Activated CD4-positive, alpha-beta T cell treated with anti-CD3 and anti-CD28 coated beads, Interleukin-2, amount 50 U/mL, for 4 hours (primary cell): ENCODE data around the gene RBP7.
"Not testable (repeated sequence)": the region's sequence is repeated elsewhere in the genome, so short reads cannot be mapped to it uniquely, and the experiment has no call there.

Experiments
- DNase-seq, 2 experiments: peaks; one replicate each; pipeline ENCODE4 v3.0.0-alpha.2; 2020

The RBP7 gene

DNA sequence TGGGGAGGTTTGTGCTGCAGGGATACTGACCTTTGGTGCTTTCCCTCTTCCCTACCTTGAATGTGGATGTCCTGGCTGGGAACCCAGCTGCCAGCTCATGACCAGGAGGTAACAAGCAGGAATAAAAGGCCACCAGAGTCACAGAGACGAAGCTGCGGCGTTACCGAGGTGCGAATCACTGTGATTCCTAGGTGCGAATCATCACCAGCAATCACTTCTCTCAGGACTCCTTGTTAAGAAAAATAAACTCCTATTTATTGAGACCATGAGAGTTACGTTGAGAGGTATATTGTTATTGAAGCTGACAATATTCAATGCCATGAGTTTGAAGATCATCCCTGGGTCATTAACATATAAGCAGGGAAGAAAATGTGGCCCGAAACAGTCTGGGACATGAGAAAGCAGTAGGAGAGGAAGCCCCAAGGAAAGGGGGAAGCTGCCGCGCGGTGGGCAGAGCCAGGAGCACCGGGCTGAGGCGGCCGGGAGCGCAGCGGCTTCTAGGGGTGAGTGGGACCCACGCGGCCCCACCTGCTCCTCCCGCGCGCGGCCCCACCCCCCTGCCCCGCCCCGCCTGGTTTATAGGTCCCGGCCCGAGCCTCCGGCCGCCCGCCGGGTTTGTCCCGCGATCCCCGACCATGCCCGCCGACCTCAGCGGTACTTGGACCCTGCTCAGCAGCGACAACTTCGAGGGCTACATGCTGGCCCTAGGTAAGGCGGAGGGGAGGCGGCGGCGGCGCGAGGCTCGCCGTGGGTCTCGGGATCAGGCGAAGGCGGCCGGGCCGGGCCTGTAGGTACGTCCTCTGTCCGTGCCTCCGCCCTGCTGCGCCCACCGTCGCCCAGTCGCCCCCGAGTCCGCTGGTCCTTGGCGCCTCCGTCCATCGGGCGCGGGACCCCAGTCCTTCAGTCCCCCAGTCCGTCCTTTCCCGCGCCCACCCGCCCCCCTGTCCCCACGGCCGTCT lies at the start of gene RBP7:
RBP7 (plus strand) TSS at position 605 of the 959 bp plus-strand sequence; CDS start at position 636, 31 bp downstream.
- DNase-seq, result no peak

DNA sequence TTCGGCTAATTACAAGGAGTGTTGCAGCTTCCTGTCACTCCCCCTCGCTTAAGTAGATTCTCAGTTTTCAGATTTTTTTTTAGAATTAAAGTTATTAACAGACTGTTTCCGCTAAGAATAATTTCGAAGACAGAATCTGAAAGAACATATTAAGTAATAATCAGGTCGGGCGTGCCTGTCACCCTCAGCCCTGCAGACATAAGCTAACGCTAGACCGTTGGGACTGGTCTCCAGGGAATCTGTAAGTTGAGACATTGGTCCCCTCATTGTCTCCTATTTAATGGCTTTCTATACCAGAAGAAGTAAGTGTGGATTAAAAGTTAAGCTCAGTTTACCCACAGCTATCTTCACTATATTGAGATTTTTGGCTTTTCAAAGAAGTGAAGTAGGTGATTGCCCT lies 39.3 kb upstream of the RBP7 start:
- no peak for DNase-seq

DNA sequence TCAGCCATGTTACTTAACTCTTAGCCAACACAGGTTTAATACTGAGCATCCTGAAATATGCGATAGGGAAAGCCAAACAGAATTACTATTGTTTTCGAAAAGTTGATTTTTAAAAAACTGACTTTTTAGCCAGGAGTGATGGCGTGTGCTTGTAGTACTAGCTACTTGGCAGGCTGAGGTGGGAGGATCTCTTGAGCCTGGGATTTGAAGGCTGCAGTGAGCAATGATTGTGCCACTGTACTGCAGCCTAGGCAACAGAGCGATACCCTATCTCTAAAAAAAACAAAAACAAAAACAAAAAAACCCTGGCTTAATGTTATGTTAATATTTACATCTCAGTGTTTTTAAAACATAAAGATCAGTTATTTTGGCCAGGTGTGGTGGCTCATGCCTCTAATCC lies 37.0 kb upstream of the RBP7 start:
- DNase-seq, result no peak

DNA sequence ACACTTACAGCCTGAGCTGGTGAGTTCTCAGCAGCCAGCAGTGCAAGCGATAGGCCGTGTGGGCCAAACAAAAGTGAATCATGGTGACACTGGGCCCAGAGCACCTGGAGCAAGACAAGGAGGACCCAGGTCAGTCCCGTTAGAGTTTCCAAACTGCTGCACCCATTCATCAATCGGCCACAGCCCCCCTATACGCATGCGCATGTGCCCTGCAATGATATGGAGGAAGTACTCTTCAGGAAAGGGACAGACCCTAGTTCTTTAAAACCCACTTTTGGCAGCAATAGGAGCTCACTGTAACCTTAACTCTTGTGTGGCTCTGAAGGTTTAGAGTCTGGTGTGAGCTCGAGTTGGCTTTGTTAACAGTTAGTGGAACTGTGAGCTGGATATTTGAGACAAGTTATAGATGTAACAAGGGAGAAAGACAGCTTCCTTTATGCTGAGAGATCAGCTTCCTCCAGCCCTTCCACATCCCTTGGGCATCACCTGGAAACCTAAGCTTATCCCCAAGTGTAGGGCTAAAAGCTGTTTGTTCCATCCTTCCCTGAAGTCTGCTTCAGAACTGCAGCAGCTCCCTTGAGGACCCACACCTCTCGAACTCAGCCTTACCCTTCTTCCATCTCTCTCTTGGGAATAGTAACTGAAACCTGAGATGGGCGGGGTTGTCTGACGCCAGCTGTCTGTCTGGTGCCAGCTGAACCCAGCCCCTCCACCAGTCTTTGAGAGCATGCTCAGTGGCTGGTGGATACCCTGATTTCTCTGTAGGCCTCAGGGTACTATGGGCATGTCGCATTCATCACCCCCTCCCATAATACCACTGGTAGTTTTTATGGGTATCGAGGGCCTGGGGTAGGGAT lies 36.1 kb upstream of the RBP7 start:
- no peak for DNase-seq

DNA sequence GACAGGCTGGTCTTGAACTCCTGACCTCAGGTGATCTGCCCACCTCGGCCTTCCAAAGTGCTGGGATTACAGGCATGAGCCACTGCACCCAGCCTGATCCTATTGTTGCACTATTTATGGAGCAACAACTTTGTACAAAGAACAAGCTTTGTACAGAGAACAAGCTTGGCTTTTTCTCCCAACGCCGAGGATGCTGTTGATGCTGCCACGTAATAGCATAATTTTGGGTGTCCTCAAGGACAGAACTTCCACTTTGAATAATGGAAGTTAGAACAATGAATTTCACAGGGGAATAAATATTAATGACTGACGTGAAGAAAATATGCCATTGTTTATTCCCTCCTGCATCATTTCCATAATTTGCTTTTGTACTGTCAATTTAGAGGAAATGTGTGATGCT lies 12.8 kb upstream of the RBP7 start:
- no peak for DNase-seq

DNA sequence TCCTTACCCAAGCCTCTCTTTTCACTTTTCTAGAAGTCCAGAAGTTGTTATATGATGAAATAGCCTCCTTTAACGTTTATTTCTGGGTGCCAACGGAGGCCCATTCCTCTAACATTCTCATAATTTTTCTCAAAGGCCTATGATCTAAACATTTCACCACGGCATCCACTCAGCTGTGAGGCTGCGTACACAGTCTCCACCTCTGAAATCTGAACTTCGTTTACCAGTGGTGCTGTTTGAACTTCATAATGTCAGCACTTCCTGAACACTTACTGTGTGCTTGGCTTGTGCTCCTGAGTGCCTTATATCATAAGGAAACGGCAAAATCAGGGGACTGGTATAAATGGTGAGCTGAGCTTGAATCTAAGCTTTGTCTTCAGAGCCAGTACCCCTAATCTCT lies 12.0 kb upstream of the RBP7 start:
- no peak for DNase-seq

DNA sequence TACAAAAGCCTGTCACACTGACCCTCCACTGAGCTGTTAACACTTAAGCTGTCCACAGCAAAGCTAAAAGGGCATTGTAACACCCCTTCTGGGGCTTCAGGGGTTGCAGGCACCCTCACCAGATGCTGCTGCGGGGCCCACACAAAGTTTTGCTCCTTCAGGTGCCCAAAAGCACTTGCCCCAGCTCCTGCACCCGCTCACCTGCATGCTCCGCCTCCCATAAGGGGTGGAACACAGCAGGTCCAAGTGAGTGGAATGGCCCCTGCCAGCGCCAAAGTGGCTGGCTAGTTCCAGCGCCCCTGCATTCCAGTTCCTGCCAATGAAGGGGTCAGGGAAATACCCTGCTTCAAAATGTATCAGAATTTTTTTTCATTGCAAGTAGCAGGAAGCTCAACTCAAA lies 7.3 kb upstream of the RBP7 start:
- DNase-seq, result no peak

DNA sequence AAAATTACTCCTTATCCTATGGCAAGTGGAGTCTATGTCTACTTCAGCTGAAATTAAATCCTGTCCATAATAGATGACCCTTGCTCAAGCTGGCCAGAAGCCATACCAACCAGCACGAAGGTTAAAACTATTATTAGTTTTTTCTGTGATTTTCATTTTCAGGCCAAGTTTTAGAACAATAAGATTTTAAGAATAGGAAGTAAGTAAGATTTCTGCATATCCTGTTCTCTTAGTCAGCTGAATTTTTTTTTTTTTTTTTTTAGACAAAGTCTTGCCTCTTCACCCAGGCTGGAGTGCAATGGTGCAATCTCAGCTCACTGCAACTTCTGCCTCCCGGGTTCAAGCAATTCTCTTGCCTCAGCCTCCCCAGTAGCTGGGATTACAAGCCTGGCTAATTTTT lies 6.1 kb upstream of the RBP7 start:
- DNase-seq, result no peak

DNA sequence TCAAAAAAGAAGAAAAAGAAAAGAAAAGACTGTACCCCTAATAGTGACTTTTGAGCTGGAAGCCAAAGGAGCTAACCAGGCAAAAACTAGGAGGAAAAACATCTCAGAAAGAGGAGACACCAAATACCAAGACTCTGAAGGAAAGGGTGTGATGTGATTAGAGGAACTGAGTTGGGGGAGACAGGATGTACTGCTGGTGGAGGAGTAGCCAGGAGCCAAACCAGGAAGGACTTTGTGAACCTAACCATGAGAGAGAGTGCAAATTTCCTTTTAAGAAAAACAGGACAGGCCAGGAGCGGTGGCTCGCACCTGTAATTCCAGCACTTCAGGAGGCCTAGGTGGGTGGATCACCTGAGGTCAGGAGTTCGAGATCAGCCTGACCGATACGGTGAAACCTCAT lies 4.1 kb upstream of the RBP7 start:
- no peak for DNase-seq

DNA sequence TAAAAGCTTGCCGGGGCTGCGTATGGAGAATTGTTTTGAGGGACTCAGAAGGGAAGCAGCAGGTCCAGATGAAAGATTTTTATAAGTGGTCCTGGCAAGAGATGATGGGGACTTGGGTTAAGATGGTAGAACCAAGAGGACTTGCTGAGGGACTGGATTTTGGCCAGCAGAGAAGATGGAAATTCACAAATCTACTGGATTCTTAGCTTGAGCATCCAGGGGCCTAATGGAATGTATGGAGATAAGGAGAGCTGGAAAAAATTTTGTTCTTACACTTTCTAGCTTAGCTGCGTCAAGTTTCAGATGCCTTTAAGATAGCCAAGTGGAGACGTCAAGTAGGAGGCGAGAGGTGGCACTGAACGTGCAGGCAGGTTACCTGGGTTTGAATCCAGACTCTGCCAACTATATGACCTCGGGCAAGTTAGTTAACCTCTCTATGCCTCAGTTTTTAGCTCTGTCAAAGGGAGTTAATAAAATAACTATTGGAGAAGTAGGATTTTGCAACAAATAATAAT lies 3.4 kb upstream of the RBP7 start:
- DNase-seq, result no peak

DNA sequence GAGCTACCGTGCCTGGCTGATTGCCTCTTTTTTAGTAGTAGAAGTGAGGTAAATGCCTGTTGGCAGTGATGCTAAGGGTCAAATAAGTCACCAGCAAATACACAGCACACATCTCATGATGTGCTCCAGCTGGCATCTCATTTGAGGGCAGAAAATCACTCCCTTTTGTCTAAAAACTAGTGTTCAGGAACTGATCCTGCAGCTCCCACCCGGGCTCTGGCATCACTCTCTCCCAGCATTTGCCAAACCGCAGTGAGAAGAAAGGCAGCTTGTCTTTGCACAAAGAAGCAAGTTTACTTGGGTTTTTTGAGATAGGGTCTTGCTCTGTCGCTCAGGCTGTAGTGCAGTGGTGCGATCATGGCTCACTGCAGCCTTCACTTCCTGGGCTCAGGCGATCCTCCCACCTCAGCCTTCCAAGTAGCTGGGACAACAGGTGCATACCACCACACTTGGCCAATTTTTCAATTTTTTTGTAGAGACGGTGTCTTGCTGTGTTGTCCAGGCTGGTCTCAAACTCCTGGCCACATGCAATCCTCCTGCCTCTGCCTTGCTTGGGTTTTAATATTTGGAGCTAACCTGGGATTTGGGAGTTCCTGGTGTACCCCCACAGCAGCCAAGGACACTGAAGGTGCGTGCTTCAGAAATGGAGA lies 4.1 kb downstream of the RBP7 start:
- DNase-seq, result no peak

DNA sequence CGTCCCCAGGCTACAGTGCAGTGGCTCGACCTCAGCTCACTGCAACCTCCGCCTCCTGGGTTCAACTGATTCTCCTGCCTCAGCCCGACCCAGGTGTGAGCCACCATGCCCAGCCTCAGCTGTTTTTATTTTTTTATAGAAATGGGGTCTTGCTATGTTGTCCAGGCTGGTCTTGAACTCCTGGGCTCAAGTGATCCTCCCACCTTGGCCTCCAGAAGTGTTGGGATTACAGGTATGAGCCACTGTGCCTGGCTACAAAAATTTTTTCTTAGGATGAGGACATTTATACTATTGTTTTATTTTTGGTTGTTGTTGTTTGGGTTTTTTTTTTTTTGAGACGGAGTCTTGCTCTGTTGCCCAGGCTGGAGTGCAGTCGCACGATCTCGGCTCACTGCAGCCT lies 8.2 kb downstream of the RBP7 start:
- not testable (repeated sequence) for DNase-seq

DNA sequence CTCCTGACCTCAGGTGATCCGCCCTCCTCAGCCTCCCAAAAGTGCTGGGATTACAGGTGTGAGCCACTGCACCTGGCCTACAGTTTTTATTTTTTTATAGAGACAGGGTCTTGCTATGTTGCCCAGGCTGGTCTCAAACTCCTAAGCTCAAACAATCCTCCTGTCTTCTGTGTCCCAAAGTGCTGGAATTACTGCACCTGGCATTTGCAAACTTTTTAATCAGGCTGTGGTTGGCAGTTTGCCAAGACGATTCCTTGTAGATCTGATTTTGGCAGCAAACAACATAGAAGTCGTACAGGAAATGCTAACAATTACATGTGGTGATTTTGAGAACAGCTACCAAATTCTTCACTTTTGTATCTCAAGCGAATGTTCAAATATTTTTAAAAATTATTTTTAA lies 10.1 kb downstream of the RBP7 start:
- no peak for DNase-seq

DNA sequence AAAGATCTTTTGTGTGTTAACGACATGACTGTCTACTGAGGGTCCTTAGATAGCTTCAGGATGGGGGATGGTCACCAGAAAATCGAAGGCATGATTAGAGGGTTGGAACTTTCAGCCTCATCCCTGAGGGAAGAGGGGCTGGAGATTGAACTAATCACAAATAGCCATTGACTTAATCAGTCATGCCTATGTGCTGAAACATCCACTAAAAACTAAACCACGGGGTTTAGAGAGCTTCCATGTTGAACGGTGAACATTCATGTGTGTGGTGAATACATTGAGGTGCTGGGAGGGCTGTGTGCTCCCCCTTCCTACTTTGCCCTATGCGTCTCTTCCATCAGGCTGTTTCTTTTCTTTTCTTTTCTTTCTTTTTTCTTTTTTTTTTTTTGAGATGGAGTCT lies 17.0 kb downstream of the RBP7 start:
- DNase-seq, result no peak

DNA sequence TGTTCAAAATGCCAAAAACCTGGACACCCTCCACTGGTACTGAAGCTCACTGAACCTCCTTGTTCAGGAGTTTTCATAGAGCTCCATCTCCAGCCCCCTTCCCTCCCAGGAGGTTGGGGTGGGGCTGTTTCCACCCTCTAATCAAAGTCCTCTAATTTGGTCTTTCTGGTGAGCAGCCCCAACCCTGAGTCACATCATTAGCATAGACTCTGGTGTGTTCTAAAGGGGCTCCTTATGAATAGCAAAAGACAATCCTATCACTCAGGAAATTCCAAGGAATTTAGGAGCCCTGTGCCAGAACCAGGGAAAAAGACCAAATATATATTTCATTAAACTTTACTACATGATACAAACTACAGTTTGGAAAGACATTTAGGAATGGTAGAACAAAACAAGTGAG lies 22.5 kb downstream of the RBP7 start:
- DNase-seq, result no peak

DNA sequence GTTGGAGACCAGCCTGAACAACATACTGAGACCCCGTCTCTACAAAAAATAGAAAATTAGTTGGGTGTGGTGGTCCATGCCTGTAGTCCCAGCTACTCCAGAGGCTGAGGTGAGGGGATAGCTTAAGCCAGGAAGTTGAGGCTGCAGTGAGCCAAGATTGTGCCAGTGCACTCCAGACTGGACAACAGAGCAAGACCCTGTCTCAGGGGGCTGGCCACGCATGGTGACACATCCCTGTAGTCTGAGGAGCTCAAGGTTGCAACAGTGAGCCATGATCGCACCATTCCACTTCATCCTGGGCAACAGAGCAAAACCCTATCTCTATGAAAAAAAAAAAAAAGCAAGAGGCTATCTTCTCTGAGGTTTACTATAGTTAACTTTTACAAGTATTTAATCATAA lies 23.1 kb downstream of the RBP7 start:
- DNase-seq, result no peak

DNA sequence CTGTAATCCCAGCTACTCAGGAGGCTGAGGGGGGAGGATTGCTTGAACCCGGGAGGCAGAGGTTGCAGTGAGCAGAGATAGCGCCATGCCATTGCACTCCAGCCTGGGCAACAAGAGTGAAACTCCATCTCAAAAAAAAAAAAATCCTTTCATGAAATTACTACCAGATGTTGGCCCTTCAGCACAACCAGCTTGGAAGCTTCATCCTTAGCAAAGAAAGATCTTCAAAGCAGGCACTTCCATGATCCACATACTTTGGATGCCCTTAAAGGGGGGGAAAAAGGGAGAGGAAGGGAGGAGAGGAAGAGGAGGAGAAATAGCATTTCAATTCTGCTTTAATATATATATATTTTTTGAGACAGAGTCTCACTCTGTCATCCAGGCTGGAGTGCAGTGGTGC lies 23.6 kb downstream of the RBP7 start:
- DNase-seq, result not testable (repeated sequence)

DNA sequence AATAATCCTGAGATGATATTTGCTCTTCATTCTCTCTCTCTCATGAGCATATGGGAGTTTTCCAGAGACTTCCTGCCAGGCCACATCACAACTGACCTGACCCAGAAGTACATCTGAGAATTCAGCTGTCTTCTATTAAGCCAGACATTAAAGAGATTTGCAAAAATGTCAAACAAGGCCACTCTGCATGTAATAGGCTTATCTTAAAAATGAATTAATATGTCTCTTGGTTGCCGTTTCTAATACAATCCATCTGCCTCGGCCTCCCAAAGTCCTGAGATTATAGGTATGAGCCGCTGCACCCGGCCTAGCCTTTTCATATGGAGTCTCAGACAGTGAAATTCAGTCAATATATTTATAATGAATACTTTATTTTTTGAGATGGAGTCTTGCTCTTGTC lies 25.0 kb downstream of the RBP7 start:
- not testable (repeated sequence) for DNase-seq

DNA sequence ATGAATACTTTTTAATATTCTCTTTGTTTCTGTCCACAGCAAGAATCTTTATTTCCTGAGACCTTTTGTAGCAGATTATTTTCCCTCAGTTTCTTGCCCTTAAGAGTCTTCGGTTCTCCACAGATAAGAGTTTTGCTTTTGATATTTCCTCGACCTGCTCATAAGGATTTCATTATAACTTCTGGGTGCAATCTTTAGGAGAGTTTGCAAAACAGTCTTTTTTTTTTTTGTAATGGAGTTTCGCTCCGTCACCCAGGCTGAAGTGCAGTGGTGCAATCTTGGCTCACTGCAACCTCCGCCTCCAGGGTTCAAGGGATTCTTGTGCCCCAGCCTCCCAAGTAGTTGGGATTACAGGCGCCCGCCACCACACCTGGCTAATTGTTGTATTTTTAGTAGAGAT lies 25.6 kb downstream of the RBP7 start:
- no peak for DNase-seq

DNA sequence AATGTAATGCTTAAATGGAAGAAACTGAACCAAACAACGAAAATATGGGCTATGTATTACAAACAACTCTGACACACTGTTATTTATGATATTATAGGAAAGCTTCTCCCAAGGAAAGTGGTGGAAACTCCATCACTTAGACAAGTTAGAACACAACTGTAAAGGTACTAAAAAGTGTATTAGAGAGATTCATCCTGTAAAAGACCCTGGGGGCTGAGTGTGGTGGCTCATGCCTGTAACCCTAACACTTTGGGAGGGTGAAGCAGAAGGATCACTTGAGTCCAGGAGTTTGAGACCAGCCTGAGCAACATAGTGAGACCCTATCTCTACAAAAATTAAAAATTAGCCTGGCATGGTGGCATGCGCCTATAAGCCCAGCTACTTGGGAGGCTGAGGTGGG lies 28.3 kb downstream of the RBP7 start:
- DNase-seq, result no peak

DNA sequence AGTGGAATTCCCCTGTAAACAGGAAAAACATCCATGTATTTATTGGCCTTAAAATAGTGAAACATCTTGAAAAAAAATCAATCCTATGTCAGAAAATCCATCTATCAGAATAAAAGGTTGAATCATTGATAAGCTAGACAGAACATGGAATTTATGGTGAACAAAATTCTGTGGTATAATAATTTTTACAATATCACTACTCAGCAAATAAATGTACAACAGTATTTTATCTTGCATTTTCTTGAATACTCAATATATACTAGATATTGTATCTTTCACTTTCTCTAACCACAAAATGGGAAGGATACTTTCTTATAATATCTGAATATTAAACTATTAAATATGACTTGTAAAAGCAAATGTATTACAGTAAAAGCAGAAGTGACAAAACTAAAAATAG lies 30.0 kb downstream of the RBP7 start:
- DNase-seq, result no peak

DNA sequence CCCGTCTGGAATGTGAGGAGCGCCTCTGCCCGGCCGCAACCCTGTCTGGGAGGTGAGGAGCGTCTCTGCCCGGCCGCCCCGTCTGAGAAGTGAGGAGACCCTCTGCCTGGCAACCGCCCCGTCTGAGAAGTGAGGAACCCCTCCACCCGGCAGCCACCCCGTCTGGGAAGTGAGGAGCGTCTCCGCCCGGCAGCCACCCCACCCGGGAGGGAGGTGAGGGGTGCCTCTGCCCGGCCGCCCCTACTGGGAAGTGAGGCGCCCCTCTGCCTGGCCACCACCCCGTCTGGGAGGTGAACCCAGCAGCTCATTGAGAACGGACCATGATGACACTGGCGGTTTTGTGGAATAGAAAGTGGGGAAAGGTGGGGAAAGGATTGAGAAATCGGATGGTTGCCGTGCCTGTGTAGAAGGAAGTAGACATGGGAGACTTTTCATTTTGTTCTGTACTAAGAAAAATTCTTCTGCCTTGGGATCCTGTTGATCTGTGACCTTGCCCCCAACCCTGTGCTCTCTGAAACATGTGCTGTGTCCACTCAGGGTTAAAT lies 32.0 kb downstream of the RBP7 start:
- not testable (repeated sequence) for DNase-seq

DNA sequence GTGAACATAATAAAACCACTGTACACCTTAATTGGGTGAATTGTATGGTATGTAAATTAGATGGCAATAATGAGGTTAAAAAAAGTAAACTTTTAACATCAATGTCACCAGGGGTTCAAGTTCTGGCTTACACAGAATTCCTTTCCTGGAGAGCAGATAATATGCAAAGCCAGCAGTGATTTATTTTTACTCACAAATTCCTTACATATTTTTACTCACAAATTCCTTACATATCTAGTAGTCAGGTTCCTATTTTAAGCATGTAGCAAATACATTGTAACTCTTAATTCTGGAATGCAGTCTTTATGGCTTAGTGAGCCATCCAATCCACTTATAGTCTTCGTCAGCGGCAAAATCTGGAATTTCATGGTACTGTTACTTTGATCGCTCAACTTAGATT lies 34.4 kb downstream of the RBP7 start:
- no peak for DNase-seq
